DOHH2 (cell line): ENCODE results near the gene INPP5F.

Source experiments
- H3F3A ChIP-seq: fragments of 200-600 bp; sonication (generic), shearing (Covaris generic); 2 replicates; pipeline ENCODE4 v1.6.0; 2016; ENCODE audit warnings: antibody characterized with exemption, mild to moderate bottlenecking; ENCODE audit not compliant: control insufficient read depth, insufficient read depth
- H3K27ac ChIP-seq: fragments of 200-600 bp; sonication (generic); 2 replicates; pipeline ENCODE4 v1.5.1; 2014; ENCODE audit warnings: low read depth, mild to moderate bottlenecking, low read length, moderate library complexity
- H3K27me3 ChIP-seq: fragments of 200-600 bp; sonication (generic); 2 replicates; pipeline ENCODE4 v1.6.1; 2014; ENCODE audit warnings: mild to moderate bottlenecking, low read length, mixed read lengths; ENCODE audit not compliant: control insufficient read depth
- H3K36me3 ChIP-seq: fragments of 200-600 bp; sonication (generic); 2 replicates; pipeline ENCODE4 v1.6.1; 2014; ENCODE audit warnings: mild to moderate bottlenecking, low read length, moderate library complexity, mixed read lengths; ENCODE audit not compliant: control insufficient read depth
- H3K4me1 ChIP-seq: fragments of 200-600 bp; sonication (generic); 2 replicates; pipeline ENCODE4 v1.6.1; 2014; ENCODE audit warnings: mild to moderate bottlenecking, low read length, mixed read lengths; ENCODE audit not compliant: control insufficient read depth
- H3K4me2 ChIP-seq: fragments of 200-600 bp; sonication (generic); 2 replicates; pipeline ENCODE4 v1.6.0; 2014; ENCODE audit warnings: mild to moderate bottlenecking, low read length, moderate library complexity
- H3K4me3 ChIP-seq: fragments of 200-600 bp; sonication (generic); 2 replicates; pipeline ENCODE4 v1.5.1; 2014; ENCODE audit warnings: mild to moderate bottlenecking, low read length, mixed read lengths
- H3K79me2 ChIP-seq: fragments of 200-600 bp; sonication (generic); 2 replicates; pipeline ENCODE4 v1.6.1; 2014; ENCODE audit warnings: mild to moderate bottlenecking, low read length, mixed read lengths; ENCODE audit not compliant: control insufficient read depth
- H3K9me2 ChIP-seq: fragments of 200-600 bp; sonication (generic); replicated peaks from 2 replicates; pipeline ENCODE4 v1.6.1; 2014; ENCODE audit warnings: mild to moderate bottlenecking, low read length, mixed read lengths; ENCODE audit not compliant: control insufficient read depth
- H3K9me3 ChIP-seq: fragments of 200-600 bp; sonication (generic); 2 replicates; pipeline ENCODE4 v1.6.1; 2014; ENCODE audit warnings: antibody characterized with exemption, low read length, mixed read lengths; ENCODE audit not compliant: control insufficient read depth, insufficient read depth
- H4K20me1 ChIP-seq: fragments of 200-600 bp; sonication (generic); 2 replicates; pipeline ENCODE4 v1.6.0; 2014; ENCODE audit warnings: low read depth, mild to moderate bottlenecking, antibody characterized with exemption, low read length, moderate library complexity; ENCODE audit not compliant: control insufficient read depth, insufficient read depth
- EZH2phosphoT487 ChIP-seq: fragments of 200-600 bp; sonication (generic); IDR thresholded peaks from 2 replicates; pipeline ENCODE4 v1.6.1; 2017; ENCODE audit warnings: borderline replicate concordance, mild to moderate bottlenecking, antibody characterized with exemption, low read length, moderate library complexity, mixed read lengths
- TF ChIP-seq, protein P1 (sequence below): fragments of 200-600 bp; sonication (generic); IDR thresholded peaks from one replicate; pipeline ENCODE4 v1.5.1; 2014; ENCODE audit warnings: antibody characterized with exemption, mild to moderate bottlenecking, low read depth, low read length; ENCODE audit not compliant: poor library complexity, severe bottlenecking

The INPP5F gene

GRCh38 chr10:119762035-119762434 is 36.2 kb downstream of the INPP5F start:
- H3K36me3 ChIP-seq = no peaks in the 10 kb centered on the region
- no peaks in the 10 kb centered on the region for H3K9me3 ChIP-seq
- H3K4me3 ChIP-seq = no peak overlapping the region
- no peaks in the 10 kb centered on the region for H3K27me3 ChIP-seq
- no peak overlapping the region for H3K4me2 ChIP-seq
- H3K9me2 ChIP-seq = no peaks in the 10 kb centered on the region
- no peak overlapping the region for H3K27ac ChIP-seq
- no peaks in the 10 kb centered on the region for H3F3A ChIP-seq
- no peaks in the 10 kb centered on the region for H4K20me1 ChIP-seq
- H3K4me1 ChIP-seq = no peaks in the 10 kb centered on the region
- H3K79me2 ChIP-seq = no peaks in the 10 kb centered on the region
- no peak for TF ChIP-seq EZH2phosphoT487
- TF ChIP-seq, protein P1, sequence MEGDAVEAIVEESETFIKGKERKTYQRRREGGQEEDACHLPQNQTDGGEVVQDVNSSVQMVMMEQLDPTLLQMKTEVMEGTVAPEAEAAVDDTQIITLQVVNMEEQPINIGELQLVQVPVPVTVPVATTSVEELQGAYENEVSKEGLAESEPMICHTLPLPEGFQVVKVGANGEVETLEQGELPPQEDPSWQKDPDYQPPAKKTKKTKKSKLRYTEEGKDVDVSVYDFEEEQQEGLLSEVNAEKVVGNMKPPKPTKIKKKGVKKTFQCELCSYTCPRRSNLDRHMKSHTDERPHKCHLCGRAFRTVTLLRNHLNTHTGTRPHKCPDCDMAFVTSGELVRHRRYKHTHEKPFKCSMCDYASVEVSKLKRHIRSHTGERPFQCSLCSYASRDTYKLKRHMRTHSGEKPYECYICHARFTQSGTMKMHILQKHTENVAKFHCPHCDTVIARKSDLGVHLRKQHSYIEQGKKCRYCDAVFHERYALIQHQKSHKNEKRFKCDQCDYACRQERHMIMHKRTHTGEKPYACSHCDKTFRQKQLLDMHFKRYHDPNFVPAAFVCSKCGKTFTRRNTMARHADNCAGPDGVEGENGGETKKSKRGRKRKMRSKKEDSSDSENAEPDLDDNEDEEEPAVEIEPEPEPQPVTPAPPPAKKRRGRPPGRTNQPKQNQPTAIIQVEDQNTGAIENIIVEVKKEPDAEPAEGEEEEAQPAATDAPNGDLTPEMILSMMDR = no peak

GRCh38 chr10:119762805-119763798 is 37.3 kb downstream of the INPP5F start:
- Histone ChIP-seq H3K27ac (no peak overlapping the region), H3K4me1 (no peaks in the 10 kb centered on the region), H3K27me3 (no peaks in the 10 kb centered on the region), H3F3A (peaks cover 4% of the 10 kb centered on the region; the same call in 1 of the 2 replicates), H3K79me2 (no peaks in the 10 kb centered on the region), H3K4me3 (no peak overlapping the region), H3K9me3 (no peaks in the 10 kb centered on the region), H3K4me2 (no peak overlapping the region), H4K20me1 (no peaks in the 10 kb centered on the region), H3K36me3 (no peaks in the 10 kb centered on the region), H3K9me2 (no peaks in the 10 kb centered on the region)
- TF ChIP-seq, protein P1 = no peak
- TF ChIP-seq EZH2phosphoT487 = no peak

- Histone ChIP-seq H3K4me2 (no peak overlapping the region), H3K79me2 (no peaks in the 10 kb centered on the region), H3K9me2 (no peaks in the 10 kb centered on the region), H4K20me1 (no peaks in the 10 kb centered on the region), H3K4me3 (no peak overlapping the region), H3K4me1 (no peaks in the 10 kb centered on the region), H3K27ac (no peak overlapping the region), H3K36me3 (no peaks in the 10 kb centered on the region), H3F3A (peaks cover 4% of the 10 kb centered on the region; the same call in 1 of the 2 replicates), H3K9me3 (no peaks in the 10 kb centered on the region), H3K27me3 (no peaks in the 10 kb centered on the region)
- TF ChIP-seq EZH2phosphoT487 = no peak
- TF ChIP-seq, protein P1 = no peak
Observed at GRCh38 chr10:119768455-119769094, 42.7 kb downstream of the INPP5F start.
